ENCODE measurements around the gene GPS2.

GPS2 gene

DNA sequence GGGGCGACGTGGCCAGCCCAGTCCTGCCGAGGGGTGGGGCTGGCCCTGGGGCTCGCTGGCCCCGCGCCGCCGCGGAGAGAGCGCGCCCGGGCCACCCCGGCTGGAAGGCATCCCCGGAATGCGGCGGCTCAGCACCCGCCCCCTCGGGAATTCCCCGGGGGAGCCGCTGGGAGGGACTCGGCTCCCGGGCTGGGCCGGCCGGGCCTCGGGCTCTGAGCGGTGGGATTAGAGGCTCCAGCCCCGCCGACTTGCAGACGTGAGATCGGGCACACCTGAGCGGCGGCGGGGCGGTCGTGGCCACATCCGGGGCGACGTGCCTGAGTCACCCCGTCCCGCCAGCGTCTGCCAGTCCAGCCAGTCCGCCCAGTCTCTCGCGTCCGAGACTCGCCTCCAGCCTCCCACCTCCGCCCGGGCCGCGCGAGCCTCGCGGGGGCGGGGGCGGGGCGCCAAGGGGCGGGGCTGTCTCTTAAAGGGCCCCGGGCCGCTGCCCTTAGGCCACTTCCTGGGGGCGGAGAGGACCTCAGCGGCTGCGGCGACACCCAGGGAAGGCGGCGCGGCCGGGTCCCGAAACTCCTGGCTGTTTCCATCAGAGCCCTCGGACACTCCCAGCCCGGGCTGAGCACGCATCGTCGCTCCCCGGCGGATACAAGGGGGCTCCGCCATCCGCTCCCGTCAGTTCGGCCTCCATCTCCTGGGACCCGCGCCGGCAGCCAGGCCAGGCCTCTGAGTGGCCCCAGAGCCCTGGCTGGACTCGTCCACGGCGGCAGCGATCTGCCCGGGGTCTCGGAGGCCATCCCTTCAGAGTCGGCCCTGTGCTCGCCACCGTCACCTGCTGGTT, 36.7 kb upstream of the GPS2 start, which contains the start of gene KCTD11 (continued):
- TF ChIP-seq ZFP69B (tag by site-specific recombination; IDR thresholded peaks at IDR 0.05) (peak; percentile 73), ZSCAN23 (tag by site-specific recombination; IDR thresholded peaks at IDR 0.05) (no peak), YY1 (tag by site-specific recombination; IDR thresholded peaks at IDR 0.05) (no peak), SCRT2 (tag by site-specific recombination; IDR thresholded peaks at IDR 0.05) (no peak), ZNF311 (tag by site-specific recombination; IDR thresholded peaks at IDR 0.05; ENCODE audit: borderline replicate concordance) (no peak), ZNF639 (tag by site-specific recombination; IDR thresholded peaks at IDR 0.05) (no peak), ZNF473 (tag by site-specific recombination; IDR thresholded peaks at IDR 0.05) (no peak), PRDM1 (tag by site-specific recombination; IDR thresholded peaks at IDR 0.05) (no peak), ZSCAN16 (tag by site-specific recombination; IDR thresholded peaks at IDR 0.05) (no peak), ATF2 (tag by site-specific recombination; IDR thresholded peaks at IDR 0.05; ENCODE audit: low read depth) (no peak), KLF17 (tag by site-specific recombination; IDR thresholded peaks at IDR 0.05) (peak; percentile 48; the same call in 1 of the 2 replicates), ZBTB1 (tag by site-specific recombination; IDR thresholded peaks at IDR 0.05) (no peak), ZNF350 (tag by site-specific recombination; IDR thresholded peaks at IDR 0.05) (no peak), GFI1B (tag by site-specific recombination; IDR thresholded peaks at IDR 0.05) (no peak), ZNF426 (tag by site-specific recombination; IDR thresholded peaks at IDR 0.05) (no peak), ZNF280C (tag by site-specific recombination; IDR thresholded peaks at IDR 0.05) (no peak), TSHZ1 (tag by site-specific recombination; IDR thresholded peaks at IDR 0.05; ENCODE audit: borderline replicate concordance) (no peak), ZNF184 (tag by site-specific recombination; IDR thresholded peaks at IDR 0.05) (no peak), ZNF843 (tag by site-specific recombination; IDR thresholded peaks at IDR 0.05) (no peak), PRDM10 (tag by site-specific recombination; IDR thresholded peaks at IDR 0.05) (0 out of 2 replicates have a peak, but pooled peaks have one; percentile 54), OVOL3 (tag by site-specific recombination; IDR thresholded peaks at IDR 0.05) (no peak), ZNF707 (tag by site-specific recombination; IDR thresholded peaks at IDR 0.05) (no peak), ZBTB20 (tag by site-specific recombination; IDR thresholded peaks at IDR 0.05) (peak; percentile 96), ZBTB7A (tag by site-specific recombination; IDR thresholded peaks at IDR 0.05; ENCODE audit: low read depth) (no peak), ZNF202 (tag by site-specific recombination; IDR thresholded peaks at IDR 0.05; ENCODE audit: borderline replicate concordance) (no peak), ZNF626 (tag by site-specific recombination; IDR thresholded peaks at IDR 0.05) (no peak), WT1 (tag by site-specific recombination; IDR thresholded peaks at IDR 0.05) (no peak)

Data from HEK293 (cell line).